MCF 10A (cell line): ENCODE measurements around the gene CLCNKB. TPM values are rescaled to one million over a fixed set of nuclear protein-coding genes. Genes with fewer than 3 reads are reported as not detected.
"Not testable (repeated sequence)": the region's sequence is repeated elsewhere in the genome, so short reads cannot be mapped to it uniquely, and the experiment has no call there.

Source experiments
- BruUV-seq: library from RNA; stranded (reverse); fragments of 400-500 nt; replicated peaks from 2 replicates; lab custom pipeline; 2021; lab: Mats Ljungman, UMichigan
- CTCF ChIA-PET: fragments of 300-600 bp; sonication (Branson Sonifier 250); formaldehyde crosslinking; extraction: SDS; loops from one replicate; lab custom pipeline; 2021; ENCODE audit warnings: antibody characterized with exemption, inconsistent platforms; lab: Yijun Ruan, JAX
- POLR2A ChIA-PET: fragments of 300-600, 350-650 bp; sonication (Branson Sonifier 250); formaldehyde crosslinking; extraction: SDS; loops from one replicate; lab custom pipeline; 2020; ENCODE audit warnings: antibody characterized with exemption, inconsistent platforms; lab: Yijun Ruan, JAX
- DNase-seq: peaks from one replicate; pipeline ENCODE4 v3.0.0-alpha.2; 2018; ENCODE audit not compliant: unreplicated experiment
- H3K27ac Mint-ChIP-seq: one replicate; pipeline ENCODE4 v1.8.0; 2022; ENCODE audit warnings: mild to moderate bottlenecking, low read depth, mixed read lengths; ENCODE audit not compliant: unreplicated experiment
- H3K27me3 Mint-ChIP-seq: one replicate; pipeline ENCODE4 v1.8.0; 2022; ENCODE audit warnings: mixed read lengths; ENCODE audit not compliant: insufficient read depth, unreplicated experiment
- H3K36me3 Mint-ChIP-seq: one replicate; pipeline ENCODE4 v1.8.0; 2022; ENCODE audit warnings: mild to moderate bottlenecking, moderate library complexity, mixed read lengths; ENCODE audit not compliant: insufficient read depth, unreplicated experiment
- H3K4me1 Mint-ChIP-seq: one replicate; pipeline ENCODE4 v1.8.0; 2022; ENCODE audit warnings: mixed read lengths; ENCODE audit not compliant: insufficient read depth, unreplicated experiment
- H3K4me3 Mint-ChIP-seq: one replicate; pipeline ENCODE4 v1.8.0; 2022; ENCODE audit warnings: mild to moderate bottlenecking, moderate library complexity, mixed read lengths; ENCODE audit not compliant: unreplicated experiment
- H3K9me3 Mint-ChIP-seq: one replicate; pipeline ENCODE4 v1.8.0; 2022; ENCODE audit warnings: mixed read lengths; ENCODE audit not compliant: unreplicated experiment
- CTCF ChIP-seq: fragments of 200-600 bp; IDR thresholded peaks from one replicate; pipeline ENCODE4 v1.8.0; 2022; ENCODE audit warnings: antibody characterized with exemption, mild to moderate bottlenecking; ENCODE audit not compliant: unreplicated experiment
- intact Hi-C: fragments of 100-400 bp; cut with micrococcal nuclease; formaldehyde crosslinking; loops from 2 replicates; pipeline ENCODE4 v1.14.1; 2022
- total RNA-seq: library from RNA; stranded (reverse); gene quantifications from 2 replicates; pipeline ENCODE4 v1.2.3, GENCODE V29; 2022

The CLCNKB gene
- total RNA-seq, 1 experiment from 2014 or later = not detected

GRCh38 chr1:16021681-16022080, 21.9 kb upstream of the CLCNKB start, which contains the start of gene CLCNKA:
CLCNKA (plus strand) TSS chr1:16022036; CDS start chr1:16022620, 584 bp downstream.
- H3K9me3 Mint-ChIP-seq = no peaks in the 10 kb centered on the region
- intact Hi-C loops = no loop called here
- BruUV-seq = no TSS peak
- CTCF ChIA-PET = no interaction called here
- no peaks in the 10 kb centered on the region for H3K27me3 Mint-ChIP-seq
- H3K4me3 Mint-ChIP-seq = no peak within 1 kb of the TSS
- TF ChIP-seq CTCF = no peak
- POLR2A ChIA-PET = no interaction called here
- DNase-seq = no peak
- H3K4me1 Mint-ChIP-seq = peaks cover 6% of the 10 kb centered on the region
- no peaks in the 10 kb centered on the region for H3K36me3 Mint-ChIP-seq
- H3K27ac Mint-ChIP-seq = no peak within 1 kb of the TSS

GRCh38 chr1:16022393-16022792, 21.2 kb upstream of the CLCNKB start:
- CTCF ChIA-PET = interaction anchor here (1.7 kb wide), 1 partner anchor 12 kb away, joined by 4 read pairs; no protein-coding TSS in a partner anchor
- TF ChIP-seq CTCF = no peak
- no peaks in the 10 kb centered on the region for H3K36me3 Mint-ChIP-seq
- no peak for DNase-seq
- intact Hi-C loops = no loop called here
- no peak overlapping the region for H3K27ac Mint-ChIP-seq
- POLR2A ChIA-PET = no interaction called here
- H3K4me1 Mint-ChIP-seq = peaks cover 6% of the 10 kb centered on the region
- BruUV-seq = no TSS peak
- H3K27me3 Mint-ChIP-seq = no peaks in the 10 kb centered on the region
- no peak overlapping the region for H3K4me3 Mint-ChIP-seq
- H3K9me3 Mint-ChIP-seq = no peaks in the 10 kb centered on the region

- intact Hi-C loops = no loop called here
- Mint-ChIP-seq H3K27ac (no peak overlapping the region), H3K36me3 (no peaks in the 10 kb centered on the region), H3K4me1 (peaks cover 6% of the 10 kb centered on the region), H3K4me3 (no peak overlapping the region), H3K27me3 (peaks cover 4% of the 10 kb centered on the region), H3K9me3 (no peaks in the 10 kb centered on the region)
- ChIA-PET CTCF (interaction anchor here (0.6 to 1.7 kb wide), 5 partner anchors 11 to 221 kb away, joined by 3 to 4 read pairs (median 3); no protein-coding TSS in a partner anchor), POLR2A (no interaction called here)
- no TSS peak for BruUV-seq
- DNase-seq = no peak
- no peak for TF ChIP-seq CTCF
These were observed 20.4 kb upstream of the CLCNKB start for GRCh38 chr1:16023050-16023653.

- POLR2A ChIA-PET, DNase-seq, intact Hi-C loops, H3K4me3 Mint-ChIP-seq, BruUV-seq, H3K9me3 Mint-ChIP-seq, H3K4me1 Mint-ChIP-seq, H3K27ac Mint-ChIP-seq, H3K36me3 Mint-ChIP-seq: not testable (repeated sequence)
- H3K27me3 Mint-ChIP-seq = peaks cover 11% of the 10 kb centered on the region
- CTCF ChIA-PET = interaction anchor here (0.6 kb wide), 1 partner anchor 14 kb away, joined by 3 read pairs; no protein-coding TSS in a partner anchor
These were observed 17.3 kb upstream of the CLCNKB start for GRCh38 chr1:16026302-16026701.
